Urinary bladder (tissue), 4 donors: Measurements from ENCODE around the gene C4orf51. TPM values are rescaled to one million over a fixed set of nuclear protein-coding genes. Genes with fewer than 3 reads are reported as not detected.
A peak's percentile ranks its signal among the peaks of the same experiment; 100 is the strongest.
"Not testable (repeated sequence)": the region's sequence is repeated elsewhere in the genome, so short reads cannot be mapped to it uniquely, and the experiment has no call there.

Source experiments
- DNase-seq: peaks from one replicate; pipeline ENCODE4 v3.0.0-alpha.2; 2015; ENCODE audit errors: extremely low spot score
- H3K27ac ChIP-seq: one replicate; pipeline ENCODE4 v1.5.1; 2013; ENCODE audit warnings: low read depth, mild to moderate bottlenecking, moderate library complexity
- H3K36me3 ChIP-seq: one replicate; pipeline ENCODE4 v1.6.1; 2013; ENCODE audit warnings: mild to moderate bottlenecking, moderate library complexity; ENCODE audit not compliant: insufficient read depth
- H3K4me1 ChIP-seq: one replicate; pipeline ENCODE4 v1.6.1; 2013; ENCODE audit warnings: mild to moderate bottlenecking, moderate library complexity; ENCODE audit not compliant: insufficient read depth
- H3K4me3 ChIP-seq: one replicate; pipeline ENCODE4 v1.5.1; 2013; ENCODE audit warnings: low read depth, low read length
- WGBS: extraction: QIAGEN DNeasy Blood & Tissue Kit; methylation state at CpG from one replicate; pipeline ENCODE4 v1.1.7; 2013; 5-methylcytosine and 5-hydroxymethylcytosine counted together
- polyA plus RNA-seq: library from polyadenylated mRNA; stranded (reverse); fragments of 200-250 nt; gene quantifications from one replicate; pipeline ENCODE4 v1.2.3, GENCODE V29; 2013
- total RNA-seq: library from RNA; depleted of rRNA; stranded (reverse); fragments of >200 nt; gene quantifications from one replicate; pipeline ENCODE4 v1.2.3, GENCODE V29; 2014
- donor health status: healthy with polysubstance abuse.
- donor health status: healthy.

The C4orf51 gene
- total RNA-seq (not detected), polyA plus RNA-seq (not detected)

DNA sequence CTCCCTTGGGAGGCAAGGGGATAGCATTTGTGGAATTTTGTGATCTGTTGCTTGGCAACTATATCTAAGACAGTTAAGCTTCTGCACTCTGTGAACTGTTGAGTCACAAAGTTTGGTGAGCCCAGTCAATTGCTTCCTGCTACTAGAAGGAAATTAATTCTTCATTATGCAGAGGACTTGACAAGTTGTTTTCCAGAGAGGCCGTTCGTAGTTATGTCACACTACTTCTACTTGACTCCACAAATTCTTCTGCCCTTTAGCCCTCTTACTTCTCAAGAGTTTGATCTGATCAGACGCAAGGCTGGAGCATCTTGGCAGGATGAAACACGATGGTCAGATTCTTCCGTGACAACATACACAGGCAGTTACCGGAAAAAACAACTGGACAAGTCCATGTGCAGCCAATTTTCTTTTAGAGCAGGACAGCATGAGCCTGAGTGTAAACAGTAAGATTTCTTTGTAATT, at the start of gene C4orf51:
Gene C4orf51 (plus strand): TSS at position 156 of the 465 bp plus-strand sequence. CDS start 58 bp downstream, at position 214.
- Histone ChIP-seq H3K4me3 (no peak within 1 kb of the TSS), H3K27ac (no peak within 1 kb of the TSS), H3K36me3 (no peaks in the 10 kb centered on the region), H3K4me1 (no peaks in the 10 kb centered on the region)
- 13% methylated on average over 6 of the region's 6 CpGs for WGBS
- peak; percentile 13 for DNase-seq

DNA sequence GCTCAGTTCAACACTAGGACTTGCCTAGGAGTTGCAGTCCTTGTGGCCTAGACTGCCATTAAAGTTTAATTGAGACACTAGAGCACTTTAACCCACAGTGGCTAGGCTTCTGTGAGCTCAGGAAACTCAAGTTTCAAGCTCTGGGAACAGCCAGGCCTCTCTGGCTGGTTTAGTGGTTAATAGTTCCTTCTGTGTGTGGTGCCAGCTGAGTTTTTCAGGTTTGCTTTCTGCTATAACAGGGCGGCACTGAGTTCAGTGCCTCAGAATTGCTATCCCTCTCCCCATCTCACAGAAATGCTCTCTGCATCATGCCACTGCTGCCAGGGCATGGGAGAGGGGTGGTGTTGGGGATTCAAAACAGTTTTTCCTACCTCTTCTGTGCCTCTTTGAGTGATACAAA, 44.8 kb upstream of the C4orf51 start:
- 91% methylated on average over 1 of the region's 1 CpG for WGBS
- H3K4me1 ChIP-seq: no peaks in the 10 kb centered on the region
- no peak overlapping the region for H3K27ac ChIP-seq
- no peak for DNase-seq
- no peak overlapping the region for H3K4me3 ChIP-seq
- H3K36me3 ChIP-seq: no peaks in the 10 kb centered on the region

DNA sequence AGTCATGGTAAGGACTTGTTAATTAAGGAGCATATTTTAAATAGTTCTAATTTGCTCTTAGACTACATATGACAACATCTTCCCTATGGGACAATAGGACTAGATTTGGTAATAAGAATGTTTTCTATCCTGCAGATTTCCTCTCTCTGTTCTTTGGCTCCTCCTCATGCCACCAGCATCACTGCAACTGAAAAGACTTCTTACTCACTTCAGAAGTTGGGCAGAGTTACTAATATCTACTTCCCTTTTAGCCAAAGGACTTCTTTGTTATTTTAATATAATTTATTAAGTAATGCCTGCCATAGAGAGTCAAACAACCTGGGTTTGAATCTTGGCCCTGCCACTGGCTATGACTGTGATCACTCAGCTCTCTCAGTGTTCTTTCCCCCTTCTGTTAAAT, 44.3 kb upstream of the C4orf51 start:
- H3K27ac ChIP-seq: no peak overlapping the region
- no peak for DNase-seq
- no peaks in the 10 kb centered on the region for H3K4me1 ChIP-seq
- no peak overlapping the region for H3K4me3 ChIP-seq
- no peaks in the 10 kb centered on the region for H3K36me3 ChIP-seq

DNA sequence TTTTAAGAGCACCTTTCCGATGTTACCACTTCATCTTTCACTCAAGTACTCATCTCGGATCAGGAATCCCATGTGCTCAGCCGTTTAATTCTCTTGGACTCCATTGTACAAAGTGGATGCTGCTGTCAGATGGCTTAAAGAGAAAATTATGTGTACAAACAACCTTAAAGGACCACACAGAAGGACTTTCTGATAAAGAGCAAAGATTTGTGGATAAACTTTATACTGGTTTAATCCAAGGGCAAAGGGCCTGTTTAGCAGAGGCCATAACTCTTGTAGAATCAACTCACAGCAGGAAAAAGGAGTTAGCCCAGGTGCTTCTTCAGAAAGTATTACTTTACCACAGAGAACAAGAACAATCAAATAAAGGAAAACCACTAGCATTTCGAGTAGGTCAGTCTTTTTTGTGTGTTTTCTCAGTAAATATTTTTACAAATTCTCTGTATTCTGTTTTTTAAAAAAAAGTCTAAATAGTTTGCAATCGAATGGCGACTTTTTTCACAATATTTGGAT, 40.7 kb upstream of the C4orf51 start:
- no peaks in the 10 kb centered on the region for H3K36me3 ChIP-seq
- H3K4me1 ChIP-seq: no peaks in the 10 kb centered on the region
- WGBS: 80% methylated on average over 6 of the region's 6 CpGs
- no peak overlapping the region for H3K4me3 ChIP-seq
- DNase-seq: no peak
- no peak overlapping the region for H3K27ac ChIP-seq

DNA sequence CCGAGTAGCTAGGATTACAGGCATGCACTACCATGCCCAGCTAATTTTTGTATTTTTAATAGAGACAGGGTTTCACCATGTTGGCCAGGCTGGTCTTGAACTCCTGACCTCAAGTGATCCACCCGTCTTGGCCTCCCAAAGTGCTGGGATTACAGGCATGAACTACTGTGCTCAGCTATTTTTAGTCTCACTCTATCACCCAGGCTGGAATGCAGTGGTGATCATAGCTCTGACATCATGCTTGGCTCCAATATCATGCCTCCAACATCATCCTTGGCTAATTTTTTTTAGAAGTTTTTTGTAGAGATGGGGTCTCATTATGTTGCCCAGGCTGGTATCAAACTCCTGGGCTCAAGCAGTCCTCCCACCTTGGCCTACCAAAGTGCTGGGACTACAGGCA, 39.7 kb upstream of the C4orf51 start:
- not testable (repeated sequence) for DNase-seq, H3K4me1 ChIP-seq, H3K36me3 ChIP-seq, H3K4me3 ChIP-seq, H3K27ac ChIP-seq
- 65% methylated on average over 2 of the region's 2 CpGs for WGBS

DNA sequence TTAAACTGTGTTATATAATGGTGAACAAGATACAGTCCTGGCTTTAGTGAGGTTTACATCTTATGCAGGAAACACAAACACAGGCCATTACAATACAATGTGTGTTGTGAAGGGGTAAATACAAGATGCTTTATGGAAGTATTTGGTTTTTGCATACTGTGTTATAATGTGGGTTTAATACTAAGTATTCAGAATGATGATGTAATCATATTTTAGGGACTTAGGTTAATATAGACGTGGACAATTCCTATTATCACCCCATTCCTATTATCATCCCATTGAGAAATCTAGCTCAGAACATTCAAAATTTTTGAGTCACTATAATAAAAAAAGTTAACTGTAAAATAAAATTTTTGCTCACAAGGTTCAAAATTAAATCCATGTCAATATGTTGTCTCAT, 36.7 kb upstream of the C4orf51 start:
- no peak for DNase-seq
- WGBS: 94% methylated on average over 1 of the region's 1 CpG
- H3K4me3 ChIP-seq: no peak overlapping the region
- H3K27ac ChIP-seq: no peak overlapping the region
- no peaks in the 10 kb centered on the region for H3K4me1 ChIP-seq
- H3K36me3 ChIP-seq: no peaks in the 10 kb centered on the region

DNA sequence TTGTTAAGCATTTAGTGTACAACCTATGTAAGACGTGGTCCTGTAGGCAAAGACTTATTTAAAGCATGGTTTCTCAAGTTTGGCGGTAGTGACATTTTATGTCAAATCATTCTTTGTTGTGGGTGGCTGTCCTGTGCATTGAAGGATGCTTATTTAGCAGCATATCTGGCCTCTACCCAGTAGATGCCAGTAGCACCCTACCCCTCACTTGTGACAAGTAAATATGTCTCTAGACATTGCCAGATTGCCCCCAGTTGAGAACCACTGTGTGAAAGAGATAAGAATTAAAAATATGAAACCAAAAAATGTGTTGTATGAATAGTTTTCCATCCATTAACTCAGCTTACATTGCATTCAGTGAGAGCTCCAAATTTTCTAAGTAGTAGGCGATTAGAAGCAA, 35.2 kb upstream of the C4orf51 start:
- Histone ChIP-seq H3K36me3 (no peaks in the 10 kb centered on the region), H3K27ac (no peak overlapping the region), H3K4me3 (no peak overlapping the region), H3K4me1 (no peaks in the 10 kb centered on the region)
- no peak for DNase-seq
- 95% methylated on average over 3 of the region's 3 CpGs for WGBS

DNA sequence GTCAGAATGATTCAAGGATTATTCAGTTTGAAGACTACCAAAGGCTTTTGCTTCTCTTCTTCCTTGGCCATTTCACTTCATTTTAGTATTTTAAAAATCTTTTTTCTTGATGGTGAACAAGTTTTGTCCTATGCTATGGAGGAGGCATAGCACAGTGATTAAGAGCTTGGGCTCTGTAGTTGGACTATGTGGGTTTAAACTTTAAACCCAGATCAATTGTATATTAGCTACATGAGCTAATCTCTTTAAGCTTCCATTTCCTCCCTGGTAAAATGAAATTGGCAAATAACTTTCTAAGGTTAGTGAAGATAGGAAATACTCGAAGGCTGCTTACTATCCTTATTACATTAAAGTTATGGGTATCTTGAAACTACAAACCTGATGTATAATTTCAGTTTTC, 23.8 kb upstream of the C4orf51 start:
- 72% methylated on average over 1 of the region's 1 CpG for WGBS
- Histone ChIP-seq H3K36me3 (peaks cover 6% of the 10 kb centered on the region), H3K4me1 (no peaks in the 10 kb centered on the region), H3K27ac (no peak overlapping the region), H3K4me3 (no peak overlapping the region)
- no peak for DNase-seq

DNA sequence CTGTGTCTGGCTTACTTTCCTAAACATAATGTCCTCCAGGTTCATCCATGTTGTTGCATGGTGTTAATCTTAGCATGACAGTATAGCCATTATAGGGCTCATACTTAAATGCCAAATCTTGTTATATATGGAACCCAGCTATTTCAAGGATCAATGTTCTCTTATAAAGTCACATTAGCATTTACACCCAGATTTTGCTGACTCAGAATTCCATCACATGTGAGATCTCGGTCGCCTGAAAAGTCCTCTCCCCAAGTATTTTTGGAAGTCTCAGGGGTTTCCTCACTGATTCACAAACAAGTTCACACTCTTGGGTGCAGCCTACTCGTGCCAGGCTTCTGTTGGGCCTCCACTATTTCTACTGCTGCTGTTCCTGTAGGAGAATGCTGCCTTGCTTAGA, 19.9 kb upstream of the C4orf51 start:
- no peak for DNase-seq
- Histone ChIP-seq H3K4me3 (no peak overlapping the region), H3K36me3 (peaks cover 4% of the 10 kb centered on the region), H3K27ac (no peak overlapping the region), H3K4me1 (no peaks in the 10 kb centered on the region)
- WGBS: 94% methylated on average over 3 of the region's 3 CpGs

DNA sequence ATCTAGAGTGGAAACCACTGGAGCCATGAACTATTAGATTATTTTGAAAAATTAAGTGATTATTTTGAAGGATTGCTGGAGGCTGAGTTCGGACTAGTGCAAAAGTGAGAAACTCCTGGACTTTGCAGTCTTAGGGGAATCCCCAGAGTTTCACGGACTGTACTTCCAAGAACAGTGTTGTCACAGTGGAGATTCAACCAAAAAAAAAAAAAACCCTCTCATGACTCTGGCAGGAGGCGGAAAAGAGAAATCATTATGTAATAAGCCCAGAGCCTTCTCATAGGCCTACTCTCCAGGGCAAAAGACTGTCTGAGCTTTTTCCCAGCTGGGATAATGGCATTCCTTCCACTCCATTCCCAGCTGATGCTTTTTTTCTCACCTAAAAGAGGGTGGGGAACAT, 16.8 kb upstream of the C4orf51 start:
- no peak overlapping the region for H3K27ac ChIP-seq
- no peaks in the 10 kb centered on the region for H3K4me1 ChIP-seq
- H3K4me3 ChIP-seq: no peak overlapping the region
- 86% methylated on average over 3 of the region's 3 CpGs for WGBS
- no peaks in the 10 kb centered on the region for H3K36me3 ChIP-seq
- DNase-seq: no peak

DNA sequence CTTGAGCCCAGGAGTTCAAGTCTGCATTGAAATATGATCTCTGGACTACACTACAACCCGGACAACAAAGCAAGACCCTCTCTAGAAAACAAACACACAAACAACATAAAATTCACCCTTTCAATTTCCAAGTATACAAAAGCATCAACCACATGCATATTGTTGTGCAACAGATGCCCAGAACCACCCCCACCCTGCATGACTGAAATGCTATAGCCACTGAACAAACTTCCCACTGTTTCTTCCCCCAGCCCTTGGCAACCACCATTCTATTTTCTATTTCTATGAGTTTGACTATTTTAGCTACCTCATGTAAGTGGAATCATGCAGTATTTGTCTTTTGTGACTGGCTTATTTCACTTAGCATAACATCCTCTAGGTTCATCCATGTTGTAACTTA, 14.2 kb upstream of the C4orf51 start:
- Histone ChIP-seq H3K27ac (no peak overlapping the region), H3K4me1 (no peaks in the 10 kb centered on the region), H3K36me3 (no peaks in the 10 kb centered on the region), H3K4me3 (no peak overlapping the region)
- DNase-seq: no peak
- 88% methylated on average over 1 of the region's 1 CpG for WGBS

DNA sequence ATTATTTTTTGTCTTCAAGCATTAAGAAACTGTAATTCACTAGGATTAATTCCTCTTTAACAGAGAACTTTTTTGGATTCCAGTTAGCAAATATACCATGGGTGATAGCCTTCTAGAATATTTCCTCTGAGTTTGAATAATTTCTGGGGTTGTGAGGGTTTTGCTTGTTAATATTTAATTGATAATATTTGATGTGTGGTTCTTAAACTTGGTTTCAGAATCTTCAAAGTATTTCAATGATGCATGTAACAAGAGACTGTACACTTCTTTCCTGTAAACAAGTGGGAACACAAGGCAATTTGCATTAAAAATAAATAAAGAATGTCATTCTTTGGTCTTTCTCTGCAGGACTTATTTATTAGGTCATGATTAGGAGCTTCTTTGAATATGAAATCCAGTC, 9.5 kb upstream of the C4orf51 start:
- no peaks in the 10 kb centered on the region for H3K36me3 ChIP-seq
- DNase-seq: no peak
- H3K4me3 ChIP-seq: no peak overlapping the region
- no peaks in the 10 kb centered on the region for H3K4me1 ChIP-seq
- H3K27ac ChIP-seq: no peak overlapping the region

DNA sequence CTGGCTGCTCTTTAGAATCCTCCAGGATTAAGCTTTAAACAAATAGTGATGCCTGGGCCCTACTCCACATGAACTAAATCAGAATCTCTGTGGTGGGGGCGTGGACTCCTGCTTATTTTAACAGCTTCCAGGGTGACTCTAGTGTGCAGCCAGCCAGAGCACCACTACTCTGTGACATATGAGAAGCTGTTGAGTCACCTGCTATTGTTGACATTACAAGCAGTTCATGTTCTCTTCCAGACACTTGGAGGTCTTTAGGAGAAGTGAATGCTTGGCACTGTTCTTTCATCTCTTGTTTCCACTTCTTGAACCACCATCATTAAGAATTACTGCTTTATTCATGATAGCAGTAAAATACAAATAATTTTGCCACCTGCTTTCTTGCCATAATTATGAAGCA, 426 bp upstream of the C4orf51 start:
- Histone ChIP-seq H3K36me3 (no peaks in the 10 kb centered on the region), H3K4me1 (no peaks in the 10 kb centered on the region), H3K27ac (no peak overlapping the region), H3K4me3 (no peak overlapping the region)
- DNase-seq: peak; percentile 31
- WGBS: 18% methylated on average over 1 of the region's 1 CpG

DNA sequence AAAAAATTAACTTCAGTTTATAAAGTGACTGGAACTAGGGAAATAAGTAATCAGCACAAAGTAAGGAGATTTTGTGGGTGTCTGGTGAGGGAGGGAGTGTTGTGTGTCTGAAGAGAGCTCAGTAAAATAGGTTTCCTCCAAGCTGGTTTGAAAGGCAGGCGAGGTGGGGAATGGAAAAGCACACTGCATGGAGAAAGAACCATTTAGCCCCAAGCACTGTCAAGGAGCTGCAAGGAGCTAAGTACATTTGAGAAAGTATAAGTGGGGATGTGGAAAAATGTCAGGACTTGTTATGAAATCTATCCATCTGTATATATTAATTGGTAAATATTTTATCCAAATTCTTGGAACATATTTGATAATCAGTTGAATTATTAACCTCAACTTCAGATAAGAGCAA, 956 bp downstream of the C4orf51 start:
- no peak for DNase-seq
- 97% methylated on average over 1 of the region's 1 CpG for WGBS
- no peak overlapping the region for H3K27ac ChIP-seq

DNA sequence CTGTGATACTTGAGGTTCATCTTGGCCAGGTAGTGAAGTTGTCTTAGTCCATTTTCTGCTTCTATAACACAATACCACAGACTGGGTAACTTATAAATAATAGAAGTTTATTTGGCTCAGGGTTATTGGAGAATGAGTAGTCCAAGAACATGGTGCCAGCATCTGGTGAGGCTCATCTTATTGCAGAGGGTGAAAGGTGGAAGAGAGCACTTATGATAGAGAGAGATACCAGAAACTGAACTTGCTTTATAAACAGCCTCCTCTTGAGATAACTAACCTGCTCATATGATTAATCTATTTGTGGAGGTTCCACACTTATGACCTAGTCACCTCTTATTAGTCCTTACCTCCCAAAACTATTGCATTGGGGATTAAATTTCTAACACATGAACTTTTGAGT, 1.6 kb downstream of the C4orf51 start:
- Histone ChIP-seq H3K36me3 (no peaks in the 10 kb centered on the region), H3K4me3 (no peak overlapping the region)
- DNase-seq: no peak

More for the DNA sequence above, 956 bp downstream of the C4orf51 start:
- H3K4me1 ChIP-seq: no peaks in the 10 kb centered on the region
- H3K36me3 ChIP-seq: no peaks in the 10 kb centered on the region
- no peak overlapping the region for H3K4me3 ChIP-seq

More for the DNA sequence above, 1.6 kb downstream of the C4orf51 start:
- no peaks in the 10 kb centered on the region for H3K4me1 ChIP-seq
- H3K27ac ChIP-seq: no peak overlapping the region
